CD4-positive, CD25-positive, alpha-beta regulatory T cell (primary cell): ENCODE results near the gene STON2. TPM values are rescaled to one million over a fixed set of nuclear protein-coding genes. Genes with fewer than 3 reads are reported as not detected.

Source experiments
- ATAC-seq, 2 donors: fragments of 150-1000 bp; cut with Tn5 transposase; one replicate each; pipeline ENCODE4 v1.10.0; 2021; ENCODE audit warnings: low read depth in 2 of 2, moderate number of reproducible peaks in 2 of 2, moderate library complexity in 1 of 2
- DNase-seq, 3 donors: peaks; one replicate each; pipeline versions ENCODE4 v3.0.0 to v3.0.0-alpha.2; 2012 to 2022; ENCODE audit warnings: mixed read lengths in 1 of 3
- H3K27ac ChIP-seq: one replicate; pipeline ENCODE4 v1.7.0; 2013; ENCODE audit warnings: mild to moderate bottlenecking, low read length; ENCODE audit not compliant: insufficient read depth, poor library complexity, severe bottlenecking
- H3K27me3 ChIP-seq: one replicate; pipeline ENCODE4 v1.7.0; 2013; ENCODE audit warnings: low read length; ENCODE audit not compliant: control insufficient read depth, insufficient read depth
- H3K36me3 ChIP-seq: one replicate; pipeline ENCODE4 v1.7.0; 2013; ENCODE audit warnings: mild to moderate bottlenecking, low read length, moderate library complexity; ENCODE audit not compliant: control insufficient read depth, insufficient read depth
- H3K4me1 ChIP-seq: 2 replicates; pipeline ENCODE4 v1.7.0; 2013; ENCODE audit warnings: mild to moderate bottlenecking, low read length; ENCODE audit not compliant: insufficient read depth, control insufficient read depth, poor library complexity, severe bottlenecking
- H3K4me3 ChIP-seq: one replicate; pipeline ENCODE4 v1.7.0; 2013; ENCODE audit warnings: low read depth, mild to moderate bottlenecking, low read length, moderate library complexity
- H3K9me3 ChIP-seq, 2 experiments: 1 replicate in 1 of 2; 2 replicates in 1 of 2; pipeline ENCODE4 v1.7.0; 2013; ENCODE audit warnings: low read length in 2 of 2, mild to moderate bottlenecking in 1 of 2, moderate library complexity in 1 of 2; ENCODE audit not compliant: control insufficient read depth in 2 of 2
- H3K27ac Mint-ChIP-seq, 3 donors: one replicate each; pipeline ENCODE4 v1.8.0; 2020 to 2022; ENCODE audit warnings: mild to moderate bottlenecking in 3 of 3, mixed read lengths in 3 of 3, moderate library complexity in 2 of 3
- H3K27me3 Mint-ChIP-seq: one replicate; pipeline ENCODE4 v1.8.0; 2022; ENCODE audit warnings: mild to moderate bottlenecking, mixed read lengths
- H3K36me3 Mint-ChIP-seq: one replicate; pipeline ENCODE4 v1.8.0; 2020; ENCODE audit warnings: mixed read lengths
- H3K4me1 Mint-ChIP-seq, 4 donors: one replicate each; pipeline ENCODE4 v1.8.0; 2020 to 2022; ENCODE audit warnings: mixed read lengths in 4 of 4, mild to moderate bottlenecking in 1 of 4
- H3K4me3 Mint-ChIP-seq, 4 donors: one replicate each; pipeline ENCODE4 v1.8.0; 2020 to 2022; ENCODE audit warnings: mild to moderate bottlenecking in 4 of 4, mixed read lengths in 4 of 4, moderate library complexity in 3 of 4
- H3K9me3 Mint-ChIP-seq, 7 donors: one replicate each; pipeline ENCODE4 v1.8.0; 2020 to 2022; ENCODE audit warnings: mixed read lengths in 7 of 7, mild to moderate bottlenecking in 3 of 7, moderate library complexity in 2 of 7
- polyA plus RNA-seq, 4 donors: library from polyadenylated mRNA; unstranded; fragments of 300-500 nt; fragmentation: Illumina TruSeq; gene quantifications; one replicate each; pipeline ENCODE4 v1.2.3, GENCODE V29; 2021
- total RNA-seq: library from RNA; stranded (reverse); gene quantifications from one replicate; pipeline ENCODE4 v1.2.3, GENCODE V29; 2022

Gene STON2
- total and polyA plus RNA-seq, 5 donors from 2014 or later: 4.4 TPM; not detected in 4

GRCh38 chr14:81211844-81212243 is 188.3 kb downstream of the STON2 start:
- Histone ChIP-seq H3K4me1 (peaks cover 12% of the 10 kb centered on the region), H3K27ac (no peak overlapping the region), H3K36me3 (peaks cover 54% of the 10 kb centered on the region), H3K4me3 (no peak overlapping the region), H3K27me3 (no peaks in the 10 kb centered on the region), H3K9me3 (no peaks in the 10 kb centered on the region)
- ATAC-seq (peak; percentile 68 to 78), DNase-seq (peak; percentile 26 to 63 (median 56))
- peaks cover 47% of the 10 kb centered on the region for H3K36me3 Mint-ChIP-seq
- H3K4me3 Mint-ChIP-seq: peak overlapping the region in 1 of 4 donors; percentile 6
- peaks cover 43 to 65% (median 60%) of the 10 kb centered on the region in 4 donors for H3K4me1 Mint-ChIP-seq
- peak overlapping the region in 1 of 3 donors; percentile 60 for H3K27ac Mint-ChIP-seq
- H3K27me3 Mint-ChIP-seq: no peaks in the 10 kb centered on the region
- H3K9me3 Mint-ChIP-seq: no peaks in the 10 kb centered on the region

Other genes with a start within 250 kb of the STON2 start
- 26.2 TPM for gene GTF2A1, start 179.4 kb downstream of the STON2 start, total RNA-seq
- gene GTF2A1, start 179.4 kb downstream of the STON2 start, polyA plus RNA-seq: 1 to 10 TPM; 6.9 to 9.7 (median 8.0) TPM
- 57.6 TPM for gene SEL1L, start 133.5 kb upstream of the STON2 start, total RNA-seq
- gene SEL1L, start 133.5 kb upstream of the STON2 start, polyA plus RNA-seq: 10 to 100 TPM; 19.3 to 23.7 (median 20.1) TPM